Astrocyte of the spinal cord (primary cell): Measurements from ENCODE around the gene EDARADD.

Experiments
- DNase-seq: peaks from one replicate; pipeline ENCODE4 v3.0.0; 2011; ENCODE audit warnings: low read depth, low spot score
- H3K4me3 ChIP-seq: 2 replicates; pipeline ENCODE4 v1.5.1; 2011; ENCODE audit warnings: low read depth, mild to moderate bottlenecking, low read length, moderate library complexity
- CTCF ChIP-seq: IDR thresholded peaks from 2 replicates; pipeline ENCODE4 v1.5.1; 2012; ENCODE audit warnings: low read depth, mild to moderate bottlenecking, low read length, inconsistent platforms
- in situ Hi-C: cut with HindIII; loops from 2 replicates; pipeline ENCODE4 v1.10.0; 2017; ENCODE audit warnings: low sequenced_read_pairs

The EDARADD gene

GRCh38 chr1:236526079-236526478, 132.0 kb downstream of the EDARADD start:
- DNase-seq: no peak
- no peak for TF ChIP-seq CTCF
- in situ Hi-C loops: no loop called here
- H3K4me3 ChIP-seq: no peak overlapping the region

- TF ChIP-seq CTCF: no peak
- H3K4me3 ChIP-seq: no peak overlapping the region
- in situ Hi-C loops: no loop called here
- no peak for DNase-seq
These were observed 136.2 kb downstream of the EDARADD start for GRCh38 chr1:236530286-236530685.

- in situ Hi-C loops: no loop called here
- no peak for DNase-seq
- TF ChIP-seq CTCF: no peak
- H3K4me3 ChIP-seq: no peak overlapping the region
These were observed 136.9 kb downstream of the EDARADD start for GRCh38 chr1:236530959-236531358.

GRCh38 chr1:236532850-236533249, 138.8 kb downstream of the EDARADD start:
- TF ChIP-seq CTCF: no peak
- no peak for DNase-seq
- in situ Hi-C loops: no loop called here
- H3K4me3 ChIP-seq: no peak overlapping the region

- DNase-seq: peak; percentile 80
- H3K4me3 ChIP-seq: no peak overlapping the region
- in situ Hi-C loops: no loop called here
- no peak for TF ChIP-seq CTCF
These were observed 140.1 kb downstream of the EDARADD start for GRCh38 chr1:236534151-236534651.
